DMS114 treated with DMSO at 0.1 percent for 48 hours (cell line): ENCODE data around the gene GPAT2.
"Not testable (repeated sequence)": the region's sequence is repeated elsewhere in the genome, so short reads cannot be mapped to it uniquely, and the experiment has no call there.

Experiments used
- DNase-seq: peaks from one replicate; lab custom pipeline; 2025; ENCODE audit not compliant: unreplicated experiment; lab: John Stamatoyannopoulos, UW

The GPAT2 gene

GRCh38 chr2:96025194-96025492, 9.6 kb downstream of the GPAT2 start:
- no peak for DNase-seq

- DNase-seq, result no peak
Observed at GRCh38 chr2:96024336-96025193, 10.2 kb downstream of the GPAT2 start.

GRCh38 chr2:96023701-96024100, 11.0 kb downstream of the GPAT2 start:
- DNase-seq, result not testable (repeated sequence)

GRCh38 chr2:96022701-96023447, 11.8 kb downstream of the GPAT2 start:
- DNase-seq, result not testable (repeated sequence)

GRCh38 chr2:96022126-96022525, 12.6 kb downstream of the GPAT2 start:
- not testable (repeated sequence) for DNase-seq

- DNase-seq, result not testable (repeated sequence)
Observed at GRCh38 chr2:96021142-96021541, 13.6 kb downstream of the GPAT2 start.

- not testable (repeated sequence) for DNase-seq
Observed at GRCh38 chr2:96019909-96020590, 14.7 kb downstream of the GPAT2 start.

GRCh38 chr2:96016321-96016720, 18.4 kb downstream of the GPAT2 start:
- DNase-seq, result not testable (repeated sequence)

GRCh38 chr2:96012792-96013264, 21.9 kb downstream of the GPAT2 start:
- not testable (repeated sequence) for DNase-seq

- DNase-seq, result not testable (repeated sequence)
Observed at GRCh38 chr2:96012086-96012791, 22.5 kb downstream of the GPAT2 start.

GRCh38 chr2:96011129-96011455, 23.6 kb downstream of the GPAT2 start:
- not testable (repeated sequence) for DNase-seq

GRCh38 chr2:96010320-96011128, 24.2 kb downstream of the GPAT2 start:
- not testable (repeated sequence) for DNase-seq

GRCh38 chr2:96009833-96010232, 24.9 kb downstream of the GPAT2 start:
- not testable (repeated sequence) for DNase-seq

GRCh38 chr2:96008051-96008450, 26.7 kb downstream of the GPAT2 start:
- DNase-seq, result not testable (repeated sequence)

GRCh38 chr2:96006248-96006647, 28.5 kb downstream of the GPAT2 start:
- DNase-seq, result not testable (repeated sequence)

GRCh38 chr2:95992520-95993272, 42.0 kb downstream of the GPAT2 start:
- not testable (repeated sequence) for DNase-seq

- not testable (repeated sequence) for DNase-seq
Observed at GRCh38 chr2:95992102-95992501, 42.6 kb downstream of the GPAT2 start.

GRCh38 chr2:95991351-95992094, 43.2 kb downstream of the GPAT2 start, which contains the start of gene ANKRD36C:
TSS of gene ANKRD36C (minus strand) at chr2:95991824. CDS start at chr2:95991708, 116 bp downstream.
- not testable (repeated sequence) for DNase-seq
